HEK293T (cell line): ENCODE data around the gene GARIN5A.

Source experiments
- BHLHE40 ChIP-seq: fragments of 450-650 bp; IDR thresholded peaks from 2 replicates; pipeline ENCODE4 v1.6.1; 2016; ENCODE audit warnings: mild to moderate bottlenecking, moderate library complexity, borderline replicate concordance
- FOXK2 ChIP-seq: fragments of 450-650 bp; IDR thresholded peaks from 2 replicates; pipeline ENCODE4 v1.6.1; 2016; ENCODE audit warnings: mild to moderate bottlenecking
- HDGF ChIP-seq: fragments of 450-650 bp; IDR thresholded peaks from 2 replicates; pipeline ENCODE4 v1.6.1; 2017; ENCODE audit warnings: antibody characterized with exemption, borderline replicate concordance
- LEF1 ChIP-seq: fragments of 450-650 bp; IDR thresholded peaks from 2 replicates; pipeline ENCODE4 v1.6.1; 2017; ENCODE audit warnings: mild to moderate bottlenecking, borderline replicate concordance
- SP1 ChIP-seq: fragments of 450-650 bp; IDR thresholded peaks from 2 replicates; pipeline ENCODE4 v1.6.1; 2017

DNA sequence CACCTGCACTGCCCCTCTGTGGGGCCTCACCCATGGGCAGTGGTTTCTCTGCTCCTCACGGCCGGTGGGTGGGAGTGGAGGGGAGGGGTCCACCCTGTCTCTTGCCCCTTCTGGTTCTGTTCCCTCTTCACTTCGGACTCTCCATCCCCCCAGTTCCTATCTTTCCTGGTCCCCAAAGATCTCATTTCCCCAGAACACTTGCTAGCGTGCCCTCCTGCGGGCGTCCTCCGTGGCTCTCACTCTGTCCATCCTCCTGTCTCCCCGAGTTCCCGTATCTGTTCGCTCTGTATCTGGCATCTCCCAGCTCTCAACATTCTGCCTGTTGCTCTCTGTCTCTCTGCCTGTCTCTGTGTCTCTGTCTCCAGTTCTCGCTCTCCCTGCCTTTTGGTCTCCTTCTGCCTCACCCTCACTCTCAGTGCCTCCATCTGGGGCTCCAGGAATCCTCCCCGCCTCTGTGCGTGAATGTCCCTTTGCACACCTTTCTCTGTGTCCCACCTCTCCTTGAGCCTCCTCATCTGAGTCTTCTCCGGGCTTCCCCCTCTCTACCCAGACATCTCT is 57.5 kb downstream of the GARIN5A start:
- TF ChIP-seq HDGF (no peak), BHLHE40 (no peak), FOXK2 (no peak), LEF1 (no peak), SP1 (no peak)
